HG02763 (cell line): ENCODE measurements around the gene MAP3K6.

Source experiments
- ATAC-seq: cut with Tn5 transposase; IDR thresholded peaks from one replicate; pipeline ENCODE4 v1.9.1; 2021; ENCODE audit warnings: mild to moderate bottlenecking, moderate library complexity; ENCODE audit not compliant: unreplicated experiment

MAP3K6 gene

DNA sequence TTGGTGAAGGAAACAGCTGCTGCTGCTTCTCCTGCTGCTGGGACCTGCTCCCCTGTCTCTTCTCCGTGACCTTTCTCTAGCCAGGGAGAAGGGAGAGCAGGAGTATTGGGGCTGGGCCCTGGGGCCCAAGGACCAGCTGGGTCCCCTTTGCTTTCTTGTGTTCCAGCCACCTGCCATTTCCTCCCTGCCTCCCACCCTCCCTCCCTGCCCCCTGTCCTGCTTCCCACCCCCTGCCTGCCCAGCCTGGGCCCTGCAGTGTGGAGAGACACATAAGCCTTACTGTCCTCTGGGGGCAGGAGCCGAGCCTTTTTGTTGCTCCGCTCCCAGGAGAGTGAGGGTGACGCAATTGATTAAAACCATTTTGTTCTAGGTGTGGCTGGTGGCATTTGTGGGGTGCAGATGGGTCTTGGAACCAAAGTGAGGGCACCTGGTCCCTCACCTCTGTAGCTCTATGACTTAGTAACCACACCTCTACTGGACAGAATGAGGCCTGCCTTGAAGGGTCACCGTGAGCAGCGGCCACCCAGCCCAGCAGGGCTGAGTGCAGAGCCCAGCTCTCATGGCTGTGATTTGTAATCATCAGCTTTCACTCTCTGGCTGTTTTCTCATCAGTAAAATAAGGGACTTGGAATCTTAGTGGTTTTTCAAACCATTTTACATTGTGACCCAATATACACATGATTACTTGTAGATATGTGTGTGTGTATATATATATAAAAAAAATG lies 58.7 kb downstream of the MAP3K6 start:
- no peak for ATAC-seq

GRCh38 chr1:27306892-27307761 lies 59.6 kb downstream of the MAP3K6 start:
- no peak for ATAC-seq

- no peak for ATAC-seq
Measured at GRCh38 chr1:27306071-27306470, 60.7 kb downstream of the MAP3K6 start.
